Measurements from ENCODE around the gene TOMM6. TPM values are rescaled to one million over a fixed set of nuclear protein-coding genes. Genes with fewer than 3 reads are reported as not detected.
A peak's percentile ranks its signal among the peaks of the same experiment; 100 is the strongest.
"Not testable (repeated sequence)": the region's sequence is repeated elsewhere in the genome, so short reads cannot be mapped to it uniquely, and the experiment has no call there.

The TOMM6 gene
- total and polyA plus RNA-seq, 2 donors from 2014 or later = 150 to 479 TPM

DNA sequence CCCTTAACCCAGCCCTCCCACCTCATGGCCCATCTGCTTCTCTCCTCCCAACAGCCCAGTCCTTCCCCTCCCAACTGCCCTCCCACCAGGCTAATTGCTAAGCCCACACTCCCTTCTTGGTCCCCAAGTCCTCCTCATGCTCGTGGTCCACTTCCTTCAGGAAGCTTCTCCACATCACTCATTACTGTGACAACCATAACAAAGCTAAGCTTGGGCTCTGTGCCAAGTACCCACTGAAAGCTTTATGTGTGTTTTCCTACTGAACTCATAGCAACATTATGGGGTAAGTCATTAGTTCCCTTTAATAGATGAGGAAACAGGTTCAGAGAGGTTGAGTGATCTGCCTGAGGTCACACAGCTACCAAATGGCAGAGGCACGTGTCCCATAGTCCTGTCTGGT is 24.0 kb upstream of the TOMM6 start:
- Histone ChIP-seq H3K9me3 (ENCODE audit: control insufficient read depth in 2 of 3, insufficient read depth in 1 of 3, low read length in 3 of 3) (no peaks in the 10 kb centered on the region), H3K4me3 (ENCODE audit: low read length in 3 of 3) (no peak overlapping the region), H3K36me3 (ENCODE audit: control insufficient read depth in 2 of 3, insufficient read depth in 3 of 3, low read length in 3 of 3) (no peaks in the 10 kb centered on the region), H3K4me1 (ENCODE audit: control insufficient read depth in 2 of 3, insufficient read depth in 2 of 3, low read depth in 1 of 3, low read length in 3 of 3) (peaks cover 0 to 6% (median 0%) of the 10 kb centered on the region in 3 donors), H3K27me3 (ENCODE audit: control insufficient read depth, insufficient read depth, low read length) (no peaks in the 10 kb centered on the region), H3K9ac (ENCODE audit: low read length in 3 of 3) (no peak overlapping the region), H3K27ac (ENCODE audit: low read depth in 2 of 2, low read length in 2 of 2) (no peak overlapping the region)
- intact Hi-C loops (cut with DNase I) = no loop called here
- FAIRE-seq (no peak), DNase-seq (peak in 3 of 5 donors; percentile 29 to 68 (median 42))
- TF ChIP-seq, protein P1, sequence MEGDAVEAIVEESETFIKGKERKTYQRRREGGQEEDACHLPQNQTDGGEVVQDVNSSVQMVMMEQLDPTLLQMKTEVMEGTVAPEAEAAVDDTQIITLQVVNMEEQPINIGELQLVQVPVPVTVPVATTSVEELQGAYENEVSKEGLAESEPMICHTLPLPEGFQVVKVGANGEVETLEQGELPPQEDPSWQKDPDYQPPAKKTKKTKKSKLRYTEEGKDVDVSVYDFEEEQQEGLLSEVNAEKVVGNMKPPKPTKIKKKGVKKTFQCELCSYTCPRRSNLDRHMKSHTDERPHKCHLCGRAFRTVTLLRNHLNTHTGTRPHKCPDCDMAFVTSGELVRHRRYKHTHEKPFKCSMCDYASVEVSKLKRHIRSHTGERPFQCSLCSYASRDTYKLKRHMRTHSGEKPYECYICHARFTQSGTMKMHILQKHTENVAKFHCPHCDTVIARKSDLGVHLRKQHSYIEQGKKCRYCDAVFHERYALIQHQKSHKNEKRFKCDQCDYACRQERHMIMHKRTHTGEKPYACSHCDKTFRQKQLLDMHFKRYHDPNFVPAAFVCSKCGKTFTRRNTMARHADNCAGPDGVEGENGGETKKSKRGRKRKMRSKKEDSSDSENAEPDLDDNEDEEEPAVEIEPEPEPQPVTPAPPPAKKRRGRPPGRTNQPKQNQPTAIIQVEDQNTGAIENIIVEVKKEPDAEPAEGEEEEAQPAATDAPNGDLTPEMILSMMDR (IDR thresholded peaks at IDR 0.05; ENCODE audit: borderline replicate concordance, extremely low read depth, insufficient read depth) = no peak

DNA sequence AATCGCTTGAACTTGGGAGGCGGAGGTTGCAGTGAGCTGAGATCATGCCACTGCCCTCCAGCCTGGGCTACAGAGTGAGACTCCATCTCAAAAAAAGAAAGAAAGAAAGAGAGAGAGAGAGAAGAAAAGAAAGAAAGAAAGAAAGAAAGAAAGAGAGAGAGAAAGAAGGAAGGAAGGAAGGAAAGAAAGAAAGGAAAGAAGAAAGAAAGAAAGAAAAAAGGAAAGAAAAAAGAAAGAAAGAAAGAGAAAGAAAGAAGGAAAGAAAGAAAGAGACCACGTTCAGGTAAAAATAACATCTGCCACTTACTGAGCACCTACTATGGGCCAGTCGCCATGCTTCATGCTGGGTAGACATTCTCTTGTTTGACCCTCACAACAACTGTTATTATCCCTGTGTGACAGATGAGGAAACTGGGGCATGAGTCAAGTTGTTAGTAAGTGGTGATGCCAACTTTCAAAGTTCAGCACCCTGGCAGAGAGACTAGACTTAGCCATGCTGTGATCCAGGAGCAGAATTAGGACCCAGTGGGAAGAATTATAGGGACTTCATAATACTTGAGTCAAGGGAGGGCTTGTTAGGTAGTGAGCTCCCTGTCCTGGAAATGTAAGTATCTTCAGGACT is 21.3 kb upstream of the TOMM6 start:
- FAIRE-seq; H3K27ac ChIP-seq (ENCODE audit: low read depth in 2 of 2, low read length in 2 of 2); H3K27me3 ChIP-seq (ENCODE audit: control insufficient read depth, insufficient read depth, low read length); H3K4me3 ChIP-seq (ENCODE audit: low read length in 3 of 3); H3K4me1 ChIP-seq (ENCODE audit: control insufficient read depth in 2 of 3, insufficient read depth in 2 of 3, low read depth in 1 of 3, low read length in 3 of 3); H3K36me3 ChIP-seq (ENCODE audit: control insufficient read depth in 2 of 3, insufficient read depth in 3 of 3, low read length in 3 of 3); DNase-seq; intact Hi-C loops (cut with DNase I); H3K9ac ChIP-seq (ENCODE audit: low read length in 3 of 3); H3K9me3 ChIP-seq (ENCODE audit: control insufficient read depth in 2 of 3, insufficient read depth in 1 of 3, low read length in 3 of 3): not testable (repeated sequence)

DNA sequence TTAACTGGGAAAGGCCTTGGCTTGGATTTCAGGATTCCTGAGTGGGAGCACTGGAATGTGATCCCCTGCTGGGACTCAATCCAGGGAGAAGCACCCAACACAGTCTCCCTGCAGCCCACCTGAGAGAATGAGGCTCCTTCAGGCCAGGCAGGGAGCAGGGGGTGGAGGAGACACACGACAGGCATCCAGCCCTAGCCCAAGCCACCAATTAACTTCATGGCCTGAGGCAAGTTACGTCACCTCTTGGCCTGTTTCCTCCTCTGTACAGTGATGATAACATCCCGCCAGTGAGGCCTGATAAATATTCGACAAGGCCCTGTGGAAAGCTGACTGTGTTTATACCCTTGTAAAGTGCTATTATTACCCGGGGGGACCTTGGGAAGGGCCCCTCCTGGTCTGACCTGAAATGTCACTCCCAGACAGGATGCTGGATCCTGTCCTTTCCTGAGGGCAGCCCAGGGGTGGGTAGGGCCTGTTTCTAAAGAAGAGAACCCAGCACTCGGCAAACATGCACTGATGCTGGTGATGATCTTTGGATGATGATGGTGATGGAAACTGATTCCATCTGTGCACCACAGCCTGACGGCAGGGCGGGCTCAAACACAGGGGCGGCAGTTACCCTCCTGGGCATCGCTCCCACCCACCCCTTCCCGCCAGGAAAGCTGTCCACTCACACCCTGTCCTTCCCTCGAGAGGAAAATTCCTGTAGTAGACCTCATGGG is 20.2 kb upstream of the TOMM6 start:
- Histone ChIP-seq H3K9me3 (ENCODE audit: control insufficient read depth in 2 of 3, insufficient read depth in 1 of 3, low read length in 3 of 3) (no peaks in the 10 kb centered on the region), H3K4me3 (ENCODE audit: low read length in 3 of 3) (no peak overlapping the region), H3K9ac (ENCODE audit: low read length in 3 of 3) (no peak overlapping the region), H3K4me1 (ENCODE audit: control insufficient read depth in 2 of 3, insufficient read depth in 2 of 3, low read depth in 1 of 3, low read length in 3 of 3) (peaks cover 0 to 6% (median 0%) of the 10 kb centered on the region in 3 donors), H3K36me3 (ENCODE audit: control insufficient read depth in 2 of 3, insufficient read depth in 3 of 3, low read length in 3 of 3) (peaks cover 0 to 8% (median 7%) of the 10 kb centered on the region in 3 donors), H3K27me3 (ENCODE audit: control insufficient read depth, insufficient read depth, low read length) (no peaks in the 10 kb centered on the region), H3K27ac (ENCODE audit: low read depth in 2 of 2, low read length in 2 of 2) (no peak overlapping the region)
- intact Hi-C loops (cut with DNase I) = no loop called here
- TF ChIP-seq, protein P1 (IDR thresholded peaks at IDR 0.05; ENCODE audit: borderline replicate concordance, extremely low read depth, insufficient read depth) = no peak
- DNase-seq (peak in 4 of 5 donors; percentile 50 to 76 (median 60)), FAIRE-seq (no peak)

DNA sequence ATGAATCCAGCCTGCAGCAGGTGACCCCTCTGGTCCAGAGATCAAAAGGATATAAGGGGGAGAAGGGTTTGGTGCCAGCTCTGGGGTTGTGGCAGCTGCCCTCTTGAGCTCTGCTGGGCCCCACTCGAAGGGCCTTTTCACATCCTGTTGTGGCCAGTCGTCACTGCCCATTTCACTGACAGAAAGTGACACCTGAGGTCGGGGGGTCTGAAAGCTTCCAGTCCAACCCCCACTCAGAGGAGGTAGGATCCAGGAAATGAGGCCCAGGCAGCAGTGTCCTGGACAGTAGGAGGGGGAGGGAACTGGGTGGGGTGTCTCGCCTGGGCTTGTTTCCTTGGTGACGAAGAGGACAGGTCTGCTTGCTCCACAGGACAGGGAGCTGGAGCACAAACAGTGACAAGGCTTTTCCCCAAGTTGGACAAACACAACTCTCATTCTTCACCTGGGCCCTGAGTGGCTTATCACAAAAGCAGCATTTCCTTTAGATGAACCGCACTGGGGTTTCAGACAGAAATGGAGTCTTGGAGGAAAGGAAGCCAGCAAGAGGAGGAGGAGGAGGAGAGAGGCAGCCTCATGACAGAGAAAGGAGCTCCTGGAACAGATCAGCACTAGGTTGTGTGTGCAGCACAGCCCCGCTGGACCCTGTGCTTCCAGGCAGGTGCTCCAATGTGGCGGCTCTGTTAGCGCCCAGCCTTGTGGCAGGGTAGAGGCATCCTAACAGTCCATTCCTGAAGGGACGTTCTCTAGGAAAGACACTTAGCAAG is 18.8 kb upstream of the TOMM6 start:
- Histone ChIP-seq H3K9me3 (ENCODE audit: control insufficient read depth in 2 of 3, insufficient read depth in 1 of 3, low read length in 3 of 3) (no peaks in the 10 kb centered on the region), H3K27me3 (ENCODE audit: control insufficient read depth, insufficient read depth, low read length) (no peaks in the 10 kb centered on the region), H3K36me3 (ENCODE audit: control insufficient read depth in 2 of 3, insufficient read depth in 3 of 3, low read length in 3 of 3) (peaks cover 0 to 9% (median 9%) of the 10 kb centered on the region in 3 donors), H3K9ac (ENCODE audit: low read length in 3 of 3) (no peak overlapping the region), H3K27ac (ENCODE audit: low read depth in 2 of 2, low read length in 2 of 2) (no peak overlapping the region), H3K4me1 (ENCODE audit: control insufficient read depth in 2 of 3, insufficient read depth in 2 of 3, low read depth in 1 of 3, low read length in 3 of 3) (peaks cover 0 to 6% (median 0%) of the 10 kb centered on the region in 3 donors), H3K4me3 (ENCODE audit: low read length in 3 of 3) (no peak overlapping the region)
- intact Hi-C loops (cut with DNase I) = no loop called here
- TF ChIP-seq, protein P1 (IDR thresholded peaks at IDR 0.05; ENCODE audit: borderline replicate concordance, extremely low read depth, insufficient read depth) = no peak
- DNase-seq (peak in 4 of 5 donors; percentile 56 to 73 (median 61)), FAIRE-seq (no peak)
